H1 (cell line): ENCODE data around the gene CYP2C19. TPM values are rescaled to one million over a fixed set of nuclear protein-coding genes. Genes with fewer than 3 reads are reported as not detected.

Experiments used
- CTCF ChIA-PET: fragments of 300-600 bp; sonication (Branson Sonifier 250); formaldehyde crosslinking; loops from one replicate; lab custom pipeline; 2021; ENCODE audit not compliant: partially characterized antibody; lab: Charles Lee
- POLR2A ChIA-PET: fragments of 300-600 bp; sonication (Branson Sonifier 250); formaldehyde crosslinking; loops from one replicate; lab custom pipeline; 2021; ENCODE audit warnings: inconsistent platforms; ENCODE audit not compliant: partially characterized antibody; lab: Charles Lee
- DNase-seq, 2 experiments: peaks; one replicate each; pipeline versions ENCODE4 v3.0.0 to v3.0.0-alpha.2; 2010 to 2022; ENCODE audit warnings: low spot score in 2 of 2, low read depth in 1 of 2, mixed read lengths in 1 of 2
- FAIRE-seq: peaks from 2 replicates; lab custom pipeline; 2011; peaks lifted over from hg19 to GRCh38; lab: Jason Lieb, UNC
- H2AFZ ChIP-seq: 2 replicates; pipeline ENCODE4 v1.8.1; 2012; ENCODE audit warnings: low read length, inconsistent platforms
- H2AK5ac ChIP-seq: 2 replicates; pipeline ENCODE4 v1.6.1; 2013; ENCODE audit warnings: low read depth, low read length
- H2BK120ac ChIP-seq: replicated peaks from 2 replicates; pipeline ENCODE3; 2013; ENCODE audit warnings: low read depth, low read length, inconsistent platforms
- H2BK12ac ChIP-seq: 2 replicates; pipeline ENCODE4 v1.6.1; 2013; ENCODE audit warnings: low read depth, low read length
- H2BK15ac ChIP-seq: 2 replicates; pipeline ENCODE4 v1.6.1; 2013; ENCODE audit warnings: low read length
- H2BK20ac ChIP-seq: 2 replicates; pipeline ENCODE4 v1.6.1; 2013; ENCODE audit warnings: low read length
- H2BK5ac ChIP-seq: 2 replicates; pipeline ENCODE4 v1.6.1; 2013; ENCODE audit warnings: low read depth, low read length
- H3K14ac ChIP-seq: 2 replicates; pipeline ENCODE4 v1.6.1; 2013; ENCODE audit warnings: inconsistent platforms; ENCODE audit not compliant: insufficient read length
- H3K18ac ChIP-seq: 2 replicates; pipeline ENCODE4 v1.6.1; 2013; ENCODE audit warnings: low read length; ENCODE audit errors: extremely low read depth
- H3K23ac ChIP-seq: 2 replicates; pipeline ENCODE4 v1.6.1; 2013; ENCODE audit warnings: inconsistent platforms; ENCODE audit not compliant: insufficient read length
- H3K23me2 ChIP-seq: 2 replicates; pipeline ENCODE4 v1.6.1; 2013; ENCODE audit warnings: low read depth, low read length
- H3K27ac ChIP-seq: 2 replicates; pipeline ENCODE4 v1.6.1; 2011; ENCODE audit warnings: low read depth, low read length, inconsistent platforms
- H3K27me3 ChIP-seq, 4 experiments: replicated peaks in 1 of 4; 1 replicate in 1 of 4; 2 replicates in 3 of 4; pipeline versions ENCODE4 v1.6.1 to v1.8.1; 2011 to 2013; ENCODE audit warnings: low read length in 3 of 4, mild to moderate bottlenecking in 3 of 4, inconsistent platforms in 2 of 4, mixed read lengths in 2 of 4, moderate library complexity in 1 of 4; ENCODE audit not compliant: control insufficient read depth in 3 of 4, insufficient read depth in 3 of 4; ENCODE audit errors: extremely low read depth in 1 of 4
- H3K36me3 ChIP-seq, 4 experiments: 2 replicates each; pipeline versions ENCODE4 v1.6.1 to v1.8.1; 2011 to 2013; ENCODE audit warnings: mild to moderate bottlenecking in 4 of 4, low read length in 3 of 4, moderate library complexity in 2 of 4, control low read depth in 1 of 4, inconsistent platforms in 1 of 4; ENCODE audit not compliant: insufficient read depth in 4 of 4, control insufficient read depth in 2 of 4
- H3K4ac ChIP-seq: replicated peaks from 2 replicates; pipeline ENCODE3; 2013; ENCODE audit warnings: low read length, low read depth, mixed read lengths, inconsistent platforms; ENCODE audit not compliant: insufficient read length
- H3K4me1 ChIP-seq, 4 experiments: replicated peaks in 1 of 4; 1 replicate in 1 of 4; 2 replicates in 3 of 4; pipeline versions ENCODE4 v1.6.1 to v1.8.1; 2011 to 2013; ENCODE audit warnings: low read length in 3 of 4, inconsistent platforms in 2 of 4, mixed read lengths in 1 of 4; ENCODE audit not compliant: insufficient read depth in 4 of 4, control insufficient read depth in 3 of 4
- H3K4me2 ChIP-seq, 2 experiments: 2 replicates each; pipeline versions ENCODE4 v1.6.1 to v1.8.1; 2011 to 2013; ENCODE audit warnings: low read depth in 2 of 2, low read length in 2 of 2, control low read depth in 1 of 2, inconsistent platforms in 1 of 2, mild to moderate bottlenecking in 1 of 2; ENCODE audit not compliant: insufficient read depth in 1 of 2
- H3K4me3 ChIP-seq, 4 experiments: fragments of 200-600, 300-600 bp in 1 of 4; sonication (generic), shearing (Covaris generic), sonication (Bioruptor Twin) in 1 of 4; 2 replicates each; pipeline versions ENCODE4 v1.5.1 to v1.8.1; 2011 to 2016; ENCODE audit warnings: low read length in 4 of 4, low read depth in 3 of 4, control low read depth in 2 of 4, inconsistent platforms in 2 of 4, mild to moderate bottlenecking in 2 of 4, mixed read lengths in 1 of 4, moderate library complexity in 1 of 4; ENCODE audit not compliant: insufficient read depth in 2 of 4; ENCODE audit errors: extremely low read depth in 1 of 4
- H3K56ac ChIP-seq: replicated peaks from 2 replicates; pipeline ENCODE3; 2013; ENCODE audit warnings: low read depth, mild to moderate bottlenecking, mixed read lengths, low read length, inconsistent platforms; ENCODE audit not compliant: insufficient read length
- H3K79me1 ChIP-seq: 2 replicates; pipeline ENCODE4 v1.6.1; 2013; ENCODE audit warnings: low read depth, low read length, control low read depth
- H3K79me2 ChIP-seq, 2 experiments: 2 replicates each; pipeline versions ENCODE4 v1.6.1 to v1.8.1; 2012 to 2013; ENCODE audit warnings: low read length in 2 of 2, mild to moderate bottlenecking in 2 of 2, inconsistent platforms in 1 of 2; ENCODE audit not compliant: insufficient read depth in 2 of 2, control insufficient read depth in 1 of 2
- H3K9ac ChIP-seq, 4 experiments: replicated peaks in 1 of 4; 1 replicate in 1 of 4; 2 replicates in 3 of 4; pipeline versions ENCODE4 v1.6.1 to v1.8.1; 2011 to 2013; ENCODE audit warnings: low read depth in 3 of 4, low read length in 3 of 4, control low read depth in 2 of 4, mild to moderate bottlenecking in 2 of 4, moderate library complexity in 2 of 4, inconsistent platforms in 1 of 4; ENCODE audit errors: extremely low read depth in 1 of 4
- H3K9me3 ChIP-seq, 2 experiments: 2 replicates each; pipeline versions ENCODE4 v1.6.1 to v1.8.1; 2012 to 2013; ENCODE audit warnings: mild to moderate bottlenecking in 2 of 2, moderate library complexity in 2 of 2, control low read depth in 1 of 2, inconsistent platforms in 1 of 2, low read depth in 1 of 2, low read length in 1 of 2, mixed read lengths in 1 of 2; ENCODE audit not compliant: insufficient read depth in 2 of 2
- H4K20me1 ChIP-seq, 2 experiments: replicated peaks in 1 of 2; 2 replicates each; pipeline versions ENCODE3 to v1.8.1; 2011 to 2013; ENCODE audit warnings: inconsistent platforms in 2 of 2, low read length in 2 of 2, mild to moderate bottlenecking in 1 of 2; ENCODE audit not compliant: insufficient read depth in 2 of 2, control insufficient read depth in 1 of 2
- H4K5ac ChIP-seq: 2 replicates; pipeline ENCODE4 v1.6.1; 2013; ENCODE audit warnings: low read length, low read depth, mixed read lengths, inconsistent platforms; ENCODE audit not compliant: insufficient read length
- H4K8ac ChIP-seq: 2 replicates; pipeline ENCODE4 v1.8.0; 2013; ENCODE audit warnings: mild to moderate bottlenecking, moderate library complexity, low read length, inconsistent platforms; ENCODE audit not compliant: insufficient read depth; ENCODE audit errors: extremely low read depth
- H4K91ac ChIP-seq: replicated peaks from 2 replicates; pipeline ENCODE3; 2013; ENCODE audit warnings: low read length, mixed read lengths, inconsistent platforms; ENCODE audit not compliant: insufficient read length
- BACH1 ChIP-seq: IDR thresholded peaks from 2 replicates; pipeline ENCODE4 v1.6.1; 2012; ENCODE audit warnings: low read length, improper control_type of control experiment
- CHD2 ChIP-seq: IDR thresholded peaks from 2 replicates; pipeline ENCODE4 v1.6.1; 2012; ENCODE audit warnings: low read length, improper control_type of control experiment
- CTBP2 ChIP-seq: IDR thresholded peaks from 2 replicates; pipeline ENCODE4 v1.7.0; 2011; ENCODE audit warnings: borderline replicate concordance, mild to moderate bottlenecking, moderate library complexity, mixed read lengths, low read length; ENCODE audit not compliant: insufficient read depth, insufficient read length
- EZH2 ChIP-seq: fragments of 200-600 bp; sonication (generic); IDR thresholded peaks from 2 replicates; pipeline ENCODE4 v1.7.1; 2012; ENCODE audit warnings: low read depth, mild to moderate bottlenecking, moderate library complexity, low read length, inconsistent platforms; ENCODE audit not compliant: severe bottlenecking
- SIN3A ChIP-seq, 2 experiments: IDR thresholded peaks in 1 of 2; conservative IDR thresholded peaks in 1 of 2; 2 replicates each; pipeline ENCODE4 v1.6.1; 2011 to 2012; ENCODE audit warnings: low read length in 2 of 2, improper control_type of control experiment in 1 of 2, low read depth in 1 of 2, mild to moderate bottlenecking in 1 of 2
- ZNF274 ChIP-seq: IDR thresholded peaks from 2 replicates; pipeline ENCODE4 v1.7.0; 2012; ENCODE audit warnings: low read length, borderline replicate concordance; ENCODE audit errors: extremely low read depth
- WGBS, 2 experiments: shearing (Covaris generic) in 1 of 2; methylation state at CpG; one replicate each; pipeline versions ENCODE4 v1.1.6 to v1.1.7; 2013 to 2015; ENCODE audit warnings: low lambda C conversion rate in 2 of 2, mixed read lengths in 2 of 2, inconsistent platforms in 1 of 2, low coverage in 1 of 2, missing lambda C conversion rate in 1 of 2; ENCODE audit not compliant: insufficient replicate concordance in 2 of 2, insufficient coverage in 1 of 2, insufficient read length in 1 of 2; ENCODE audit errors: extremely low coverage in 1 of 2, missing lambda C conversion rate in 1 of 2; 5-methylcytosine and 5-hydroxymethylcytosine counted together
- polyA plus RNA-seq, 7 experiments: library from polyadenylated mRNA; depleted of rRNA in 3 of 7; stranded (reverse) in 5 of 7; unstranded in 2 of 7; fragments of >200 nt in 5 of 7; fragments of 200-250 nt in 2 of 7; gene quantifications; 1 replicate in 5 of 7; 2 replicates in 1 of 7; 4 replicates in 1 of 7; pipeline versions ENCODE4 v1.2.1 to v1.2.3, GENCODE V29; 2011 to 2013; ENCODE audit warnings: missing spikeins in 2 of 7, mixed read lengths in 2 of 7
- total RNA-seq: library from RNA; stranded (reverse); fragmentation: NEBNext Ultra II Directional; extraction: Animal tissue kit (Norgen Biotek cat#: 25700); gene quantifications from 2 replicates; pipeline ENCODE4 v1.2.1, GENCODE V29; 2021

CYP2C19 gene
- total and polyA plus RNA-seq, 2 of the 8 experiments (the other 6 are each of a cell fraction or from before 2014, with no cell fraction given) = not detected

- Histone ChIP-seq H2AFZ (no peak overlapping the region), H3K14ac (no peak overlapping the region), H2BK5ac (no peak overlapping the region), H3K56ac (no peak overlapping the region), H3K79me2 (no peaks in the 10 kb centered on the region), H3K9me3 (0 out of 4 replicates have a peak, but pooled peaks cover 0 to 3% of the 10 kb centered on the region in 2 experiments), H3K23me2 (no peaks in the 10 kb centered on the region), H4K91ac (no peak overlapping the region), H4K5ac (no peak overlapping the region), H3K27ac (no peak overlapping the region), H3K9ac (no peak overlapping the region), H3K27me3 (peaks cover 0 to 1% (median 0%) of the 10 kb centered on the region in 4 experiments; a peak in 1 of 7 replicates), H3K4me3 (no peak overlapping the region), H4K8ac (no peak overlapping the region), H3K36me3 (no peaks in the 10 kb centered on the region), H3K79me1 (no peaks in the 10 kb centered on the region), H2BK20ac (no peak overlapping the region), H3K4me2 (no peak overlapping the region), H4K20me1 (no peaks in the 10 kb centered on the region), H2AK5ac (no peak overlapping the region), H3K18ac (no peak overlapping the region), H3K23ac (no peak overlapping the region), H2BK12ac (no peak overlapping the region), H3K4ac (no peak overlapping the region), H2BK120ac (no peak overlapping the region), H3K4me1 (no peaks in the 10 kb centered on the region), H2BK15ac (no peak overlapping the region)
- TF ChIP-seq ZNF274 = no peak
- TF ChIP-seq SIN3A (conservative IDR thresholded peaks at IDR 0.05 in 1 of 2, IDR thresholded peaks at IDR 0.05 in 1 of 2; ENCODE audit: low read depth in 1 of 2, low read length in 2 of 2) = no peak
- no peak for TF ChIP-seq CHD2
- no peak for TF ChIP-seq EZH2
- TF ChIP-seq BACH1 = no peak
- TF ChIP-seq CTBP2 = no peak
- ChIA-PET POLR2A (no interaction called here), CTCF (interaction anchor here (0.7 kb wide), 1 partner anchor 308 kb away, joined by 3 read pairs; no protein-coding TSS in a partner anchor)
- DNase-seq (no peak), FAIRE-seq (no peak)
- 87% methylated on average over 3 of the region's 3 CpGs; no CpG with 5 or more reads in 1 of the 2 experiments for WGBS, 2 experiments
These were observed 27.3 kb upstream of the CYP2C19 start for GRCh38 chr10:94735197-94735596.
